WTC11 (cell line): ENCODE measurements around the gene HDHD2. TPM values are rescaled to one million over a fixed set of nuclear protein-coding genes. Genes with fewer than 3 reads are reported as not detected.
"Not testable (repeated sequence)": the region's sequence is repeated elsewhere in the genome, so short reads cannot be mapped to it uniquely, and the experiment has no call there.

Source experiments
- ATAC-seq: fragments of 200-7000 bp; cut with Tn5 transposase; 2 replicates; pipeline ENCODE4 v1.10.0; 2021; ENCODE audit warnings: mild to moderate bottlenecking, moderate library complexity
- CTCF ChIA-PET: fragments of 300-600 bp; sonication (Branson Sonifier 250); formaldehyde crosslinking; loops from one replicate; lab custom pipeline; 2021; ENCODE audit warnings: antibody characterized with exemption; lab: Charles Lee
- POLR2A ChIA-PET: fragments of 350-600 bp; sonication (Branson Sonifier 250); formaldehyde crosslinking; loops from one replicate; lab custom pipeline; 2021; ENCODE audit warnings: antibody characterized with exemption; lab: Charles Lee
- DNase-seq: peaks from one replicate; pipeline ENCODE4 v3.0.0; 2021; ENCODE audit warnings: low spot score
- H3K27ac Mint-ChIP-seq: 2 replicates; pipeline ENCODE4 v1.8.0; 2021; ENCODE audit warnings: mixed read lengths
- H3K27me3 Mint-ChIP-seq: 2 replicates; pipeline ENCODE4 v1.8.0; 2021; ENCODE audit warnings: low read depth, mild to moderate bottlenecking, moderate library complexity, mixed read lengths
- H3K36me3 Mint-ChIP-seq: 2 replicates; pipeline ENCODE4 v1.8.0; 2021; ENCODE audit warnings: mixed read lengths
- H3K4me1 Mint-ChIP-seq: 2 replicates; pipeline ENCODE4 v1.8.0; 2022; ENCODE audit warnings: mixed read lengths
- H3K4me3 Mint-ChIP-seq: 2 replicates; pipeline ENCODE4 v1.8.0; 2021; ENCODE audit warnings: mild to moderate bottlenecking, moderate library complexity, mixed read lengths
- H3K9me3 Mint-ChIP-seq: 2 replicates; pipeline ENCODE4 v1.8.0; 2021; ENCODE audit warnings: mixed read lengths
- AR ChIP-seq: fragments of 250-450 bp; sonication (Bioruptor Pico); IDR thresholded peaks from 2 replicates; pipeline ENCODE4 v1.9.0; 2021; ENCODE audit warnings: mild to moderate bottlenecking
- ATF2 ChIP-seq: sonication (generic); formaldehyde crosslinking; IDR thresholded peaks from 2 replicates; pipeline ENCODE4 v1.8.1; 2022; ENCODE audit warnings: low read depth, missing genetic modification reagents, borderline replicate concordance
- CDX4 ChIP-seq: fragments of 250-450 bp; sonication (Bioruptor Pico); IDR thresholded peaks from 2 replicates; pipeline ENCODE4 v1.9.0; 2021; ENCODE audit warnings: moderate library complexity, mild to moderate bottlenecking, inconsistent platforms, borderline replicate concordance
- E2F5 ChIP-seq: sonication (generic); formaldehyde crosslinking; IDR thresholded peaks from 2 replicates; pipeline ENCODE4 v1.8.1; 2022; ENCODE audit warnings: mild to moderate bottlenecking, moderate library complexity, missing genetic modification reagents
- ELF4 ChIP-seq: sonication (generic); formaldehyde crosslinking; IDR thresholded peaks from 2 replicates; pipeline ENCODE4 v1.8.1; 2022; ENCODE audit warnings: low read depth, mild to moderate bottlenecking, moderate library complexity, missing genetic modification reagents
- ETV6 ChIP-seq: sonication (generic); formaldehyde crosslinking; IDR thresholded peaks from 2 replicates; pipeline ENCODE4 v1.8.1; 2022; ENCODE audit warnings: mild to moderate bottlenecking, missing genetic modification reagents
- IRF2 ChIP-seq: sonication (generic); formaldehyde crosslinking; IDR thresholded peaks from 2 replicates; pipeline ENCODE4 v1.8.0; 2022; ENCODE audit warnings: low read depth, missing genetic modification reagents, borderline replicate concordance
- JUN ChIP-seq: sonication (generic); formaldehyde crosslinking; IDR thresholded peaks from 2 replicates; pipeline ENCODE4 v1.8.0; 2023; ENCODE audit warnings: mild to moderate bottlenecking, missing genetic modification reagents
- MYBL2 ChIP-seq: sonication (generic); formaldehyde crosslinking; IDR thresholded peaks from 2 replicates; pipeline ENCODE4 v1.8.1; 2023; ENCODE audit warnings: mild to moderate bottlenecking, moderate library complexity, missing genetic modification reagents
- PRDM15 ChIP-seq: sonication (generic); formaldehyde crosslinking; IDR thresholded peaks from 2 replicates; pipeline ENCODE4 v1.8.0; 2022; ENCODE audit warnings: missing genetic modification reagents
- USF1 ChIP-seq: sonication (generic); formaldehyde crosslinking; IDR thresholded peaks from 2 replicates; pipeline ENCODE4 v1.8.0; 2022; ENCODE audit warnings: mild to moderate bottlenecking, missing genetic modification reagents
- ZBTB21 ChIP-seq: sonication (generic); formaldehyde crosslinking; IDR thresholded peaks from 2 replicates; pipeline ENCODE4 v1.8.1; 2023; ENCODE audit warnings: mild to moderate bottlenecking, missing genetic modification reagents, borderline replicate concordance
- ZNF263 ChIP-seq: sonication (generic); formaldehyde crosslinking; IDR thresholded peaks from 2 replicates; pipeline ENCODE4 v1.8.1; 2022; ENCODE audit warnings: low read depth, mild to moderate bottlenecking, moderate library complexity, missing genetic modification reagents
- ZNF317 ChIP-seq: sonication (generic); formaldehyde crosslinking; IDR thresholded peaks from 2 replicates; pipeline ENCODE4 v1.8.1; 2023; ENCODE audit warnings: low read depth, mild to moderate bottlenecking, moderate library complexity, missing genetic modification reagents, borderline replicate concordance
- total RNA-seq: library from RNA; stranded (reverse); gene quantifications from 3 replicates; pipeline ENCODE4 v1.2.3, GENCODE V29; 2021

HDHD2 gene
- total RNA-seq, 1 experiment from 2014 or later, result 42.1 TPM

- TF ChIP-seq PRDM15 (no peak), JUN (CRISPR knock-in tag) (no peak; the same call in 1 of the 2 replicates), AR (CRISPR knock-in tag) (no peak), MYBL2 (CRISPR knock-in tag) (no peak; the same call in 1 of the 2 replicates), ELF4 (CRISPR knock-in tag) (0 out of 2 replicates have a peak, but pooled peaks have one; percentile 65), ZNF317 (CRISPR knock-in tag) (no peak), ETV6 (CRISPR knock-in tag) (no peak), ATF2 (CRISPR knock-in tag) (no peak), E2F5 (CRISPR knock-in tag) (peak; percentile 75; the same call in 1 of the 2 replicates), ZBTB21 (CRISPR knock-in tag) (no peak), IRF2 (CRISPR knock-in tag) (no peak), CDX4 (CRISPR knock-in tag) (no peak), ZNF263 (CRISPR knock-in tag) (0 out of 2 replicates have a peak, but pooled peaks have one; percentile 11), USF1 (CRISPR knock-in tag) (no peak)
These were observed at the start of gene HDHD2 (continued) for GRCh38 chr18:47150029-47150823.

- H3K9me3 Mint-ChIP-seq, H3K27me3 Mint-ChIP-seq, ATAC-seq, H3K4me3 Mint-ChIP-seq, POLR2A ChIA-PET, H3K4me1 Mint-ChIP-seq, H3K27ac Mint-ChIP-seq, H3K36me3 Mint-ChIP-seq, DNase-seq: not testable (repeated sequence)
- CTCF ChIA-PET, result interaction anchor here (1.1 to 1.6 kb wide), 3 partner anchors 9 to 50 kb away, joined by 3 to 8 read pairs (median 3); no protein-coding TSS in a partner anchor
These were observed 45.7 kb upstream of the HDHD2 start for GRCh38 chr18:47195961-47196360.
